GM18870 (cell line): ENCODE data around the gene BBX.

ENCODE experiments used
- ATAC-seq: cut with Tn5 transposase; IDR thresholded peaks from one replicate; pipeline ENCODE4 v1.9.1; 2021; ENCODE audit warnings: moderate library complexity; ENCODE audit not compliant: unreplicated experiment

The BBX gene

DNA sequence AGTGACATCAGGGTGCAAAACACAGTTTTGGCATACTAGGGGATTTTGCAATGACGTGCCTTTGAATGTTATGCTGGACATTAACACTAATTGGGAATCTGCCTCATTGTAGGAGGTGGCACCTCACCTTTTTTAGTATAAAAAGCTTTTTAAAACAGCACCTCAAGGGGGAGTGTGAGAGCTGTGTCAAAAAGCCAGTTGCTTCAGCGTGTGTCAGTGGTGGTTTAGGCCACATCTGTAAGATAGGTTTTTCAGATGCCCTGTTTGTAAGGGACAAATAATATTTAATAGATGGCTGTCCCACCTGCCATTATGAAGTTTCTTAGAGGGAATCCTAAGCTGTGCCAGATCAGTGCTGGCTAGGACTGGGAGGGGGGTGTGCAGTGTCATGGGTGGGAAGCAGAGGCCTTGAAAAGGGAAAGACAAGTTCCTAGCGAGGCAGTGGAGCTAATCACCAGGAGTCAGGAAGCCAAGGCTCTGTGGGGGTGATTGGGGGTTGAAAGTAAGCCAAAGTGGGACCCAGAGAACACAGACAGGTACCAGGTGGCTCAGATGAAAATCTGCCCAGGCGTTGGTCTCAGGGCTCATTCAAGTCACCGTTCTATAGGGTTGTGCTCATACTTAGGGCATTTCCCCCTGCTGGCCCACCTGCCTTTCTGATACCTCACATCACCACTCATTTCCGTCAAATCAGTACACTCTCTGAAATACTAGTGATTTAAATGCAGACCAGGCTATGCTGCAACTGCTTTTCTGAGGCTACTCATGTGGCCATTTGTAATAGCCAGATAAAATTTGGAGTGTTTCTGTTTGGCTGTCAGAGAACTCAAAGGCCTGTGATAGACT, 120.5 kb downstream of the BBX start:
- no peak for ATAC-seq

GRCh38 chr3:107644631-107645030, 121.9 kb downstream of the BBX start:
- ATAC-seq = no peak

DNA sequence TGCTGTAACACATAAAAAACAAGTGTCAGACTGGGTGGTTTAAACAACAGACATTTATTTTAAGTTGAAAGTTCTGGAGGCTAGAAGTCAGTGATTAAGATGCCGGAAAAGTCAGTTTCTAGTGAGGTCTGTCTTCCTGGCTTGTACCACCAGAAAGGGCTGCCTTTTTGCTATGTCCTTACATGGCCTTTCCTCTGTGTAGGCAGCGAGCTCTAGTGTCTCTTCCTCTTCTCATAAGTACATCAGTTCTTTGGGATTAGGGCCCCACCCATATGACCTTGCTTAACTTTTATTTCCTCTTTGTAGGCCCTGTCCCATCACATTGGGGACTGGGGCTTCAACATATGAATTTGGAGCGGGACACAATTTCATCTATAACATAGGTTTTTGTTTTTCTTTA, 128.0 kb downstream of the BBX start:
- ATAC-seq = no peak

DNA sequence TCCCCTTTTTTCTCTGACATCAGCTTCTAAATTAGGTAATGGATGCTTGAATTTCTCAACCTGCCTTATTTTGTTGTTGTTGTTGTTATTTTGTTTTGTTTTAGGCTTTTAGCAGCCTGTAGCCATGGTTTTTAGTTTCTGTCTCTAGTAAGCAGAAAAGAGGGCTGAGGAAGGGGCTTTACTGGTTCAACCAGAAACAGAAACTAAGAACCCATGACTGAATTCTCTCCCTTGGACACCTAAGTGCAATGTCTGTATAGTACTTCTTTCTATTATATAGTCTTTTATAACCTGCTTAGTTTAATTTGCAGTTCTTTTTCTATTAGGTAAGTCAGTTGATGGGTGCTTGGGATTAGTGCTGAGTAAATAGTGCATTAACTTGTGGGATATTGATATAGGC, 129.0 kb downstream of the BBX start:
- ATAC-seq = peak; percentile 78

- no peak for ATAC-seq
Measured at GRCh38 chr3:107654218-107654617, 131.5 kb downstream of the BBX start.

DNA sequence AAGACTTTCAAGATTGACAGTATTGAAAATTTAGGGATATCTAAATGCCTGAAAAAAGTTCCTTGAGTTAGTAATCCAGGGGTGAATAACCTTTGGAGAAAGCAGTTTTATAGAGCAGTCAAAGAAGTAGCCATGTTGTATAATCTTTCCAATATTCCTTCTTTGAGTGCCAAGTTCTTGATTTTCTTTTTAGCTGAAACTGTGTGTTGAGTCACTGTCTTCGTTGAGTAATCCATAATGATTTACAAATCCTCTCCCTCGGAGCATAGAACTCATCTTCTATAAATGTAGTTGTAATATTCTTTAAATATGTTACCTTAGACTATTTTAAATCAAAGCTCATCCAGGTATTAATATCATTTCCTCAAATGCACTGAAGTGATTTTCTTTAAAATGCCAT, 135.2 kb downstream of the BBX start:
- no peak for ATAC-seq

DNA sequence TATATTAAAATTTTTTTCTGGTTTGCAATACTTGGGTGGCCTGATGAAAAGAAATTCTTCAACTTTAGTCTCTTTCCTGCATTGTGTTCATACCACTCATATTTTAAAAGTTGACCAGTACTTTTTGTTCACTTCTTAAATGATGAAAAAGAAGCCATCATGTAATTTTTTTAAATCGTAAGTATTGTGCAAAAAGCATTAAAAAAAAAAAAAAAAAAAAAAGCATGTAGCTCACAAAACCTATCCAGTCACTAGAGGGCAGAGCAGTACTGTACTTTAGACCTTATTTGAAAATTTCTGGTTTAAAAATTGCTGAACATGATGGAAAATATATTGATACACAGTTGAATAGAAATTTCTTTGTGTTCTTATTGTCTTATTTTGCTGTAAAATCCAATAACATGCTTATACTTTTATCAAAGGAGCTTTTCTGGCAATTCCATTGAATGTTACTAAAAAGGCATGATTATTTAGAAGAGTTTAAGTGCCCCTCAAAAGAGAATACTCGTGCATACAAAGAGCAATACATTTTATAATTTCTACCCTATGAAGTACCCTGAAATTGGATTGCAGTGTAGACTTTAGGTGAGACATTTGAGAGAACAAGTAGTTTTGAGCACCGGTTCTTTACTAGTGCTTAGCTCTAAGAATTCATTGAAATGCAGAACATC, 137.7 kb downstream of the BBX start:
- ATAC-seq = no peak

- ATAC-seq = peak; percentile 62
Measured at GRCh38 chr3:107661447-107662123, 138.8 kb downstream of the BBX start.

GRCh38 chr3:107662124-107662507, 139.4 kb downstream of the BBX start:
- ATAC-seq = no peak

GRCh38 chr3:107662586-107662985, 139.8 kb downstream of the BBX start:
- no peak for ATAC-seq

DNA sequence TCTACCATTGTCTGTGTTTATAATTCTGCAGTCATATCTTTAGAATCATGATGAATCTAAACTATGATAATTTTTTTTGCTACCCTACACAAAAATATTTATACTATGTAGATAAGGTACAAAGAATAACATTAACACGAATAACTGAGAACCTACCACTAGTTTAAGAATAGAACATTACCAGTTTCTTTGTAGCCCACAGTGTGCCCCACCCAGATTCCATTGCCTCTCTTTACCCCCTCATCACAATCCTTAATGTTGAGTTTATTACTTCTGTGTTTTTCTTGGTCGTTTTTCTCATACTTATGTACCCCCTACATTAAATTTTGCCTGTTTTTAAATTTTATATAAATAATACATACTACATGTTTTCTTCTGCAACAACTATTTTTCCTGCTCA, 140.5 kb downstream of the BBX start:
- ATAC-seq = no peak

DNA sequence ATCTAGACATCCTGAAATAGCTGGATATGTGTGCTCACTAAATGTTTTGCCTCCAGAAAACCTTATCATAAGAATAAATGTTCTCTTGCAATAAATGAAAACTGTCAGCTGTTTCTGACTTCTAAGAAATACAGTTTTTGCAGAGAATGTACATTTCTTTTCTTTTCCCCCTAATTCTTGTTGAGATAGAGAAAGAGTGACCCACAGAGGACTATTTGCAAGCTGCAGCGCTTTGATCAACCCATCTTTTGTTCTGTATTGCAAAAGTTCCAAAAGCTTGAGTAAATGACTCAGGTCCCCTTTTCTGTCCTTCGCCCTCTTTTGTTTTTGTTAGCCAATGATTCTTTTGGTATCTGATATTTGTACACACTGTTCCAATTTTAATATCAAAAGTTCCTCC, 141.9 kb downstream of the BBX start:
- no peak for ATAC-seq

DNA sequence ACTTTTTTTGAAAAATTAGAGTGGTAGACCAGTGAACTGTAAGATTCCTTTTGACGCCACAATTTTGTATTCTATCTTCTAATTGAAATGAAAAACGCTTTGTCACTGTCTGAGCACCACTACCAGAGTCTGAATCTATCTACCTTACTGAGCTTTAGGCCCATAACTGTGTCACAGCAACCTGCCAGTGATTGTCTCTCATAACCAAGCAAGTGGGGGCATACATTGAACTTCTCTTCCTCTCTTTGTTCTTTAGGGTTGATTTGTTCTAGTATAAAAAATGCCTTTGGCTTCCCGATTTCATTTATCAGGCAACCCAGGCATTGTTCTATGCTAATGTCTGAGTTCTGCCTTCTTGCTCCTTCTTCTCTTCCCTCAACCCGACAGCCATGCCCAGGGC, 142.6 kb downstream of the BBX start:
- ATAC-seq = no peak

DNA sequence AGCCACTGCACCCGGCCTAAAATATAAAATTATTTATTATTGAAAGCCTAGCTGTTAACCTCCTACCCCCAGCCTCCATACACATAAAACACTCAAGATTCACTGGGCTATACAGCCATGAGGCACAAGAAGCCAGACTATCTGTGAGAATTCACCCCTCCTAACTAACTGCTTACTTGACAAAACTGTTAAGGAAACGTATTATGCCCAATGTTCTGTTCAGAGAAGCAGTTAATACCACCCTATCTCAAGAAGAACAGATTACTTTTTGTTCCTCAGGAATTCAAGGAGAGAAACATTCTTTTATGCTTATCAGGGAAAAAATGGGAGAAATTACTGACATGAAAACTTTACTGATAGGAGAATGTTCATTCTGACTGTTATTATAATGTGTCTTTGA, 144.1 kb downstream of the BBX start:
- no peak for ATAC-seq

- ATAC-seq = no peak
Measured at GRCh38 chr3:107668416-107668815, 145.7 kb downstream of the BBX start.

DNA sequence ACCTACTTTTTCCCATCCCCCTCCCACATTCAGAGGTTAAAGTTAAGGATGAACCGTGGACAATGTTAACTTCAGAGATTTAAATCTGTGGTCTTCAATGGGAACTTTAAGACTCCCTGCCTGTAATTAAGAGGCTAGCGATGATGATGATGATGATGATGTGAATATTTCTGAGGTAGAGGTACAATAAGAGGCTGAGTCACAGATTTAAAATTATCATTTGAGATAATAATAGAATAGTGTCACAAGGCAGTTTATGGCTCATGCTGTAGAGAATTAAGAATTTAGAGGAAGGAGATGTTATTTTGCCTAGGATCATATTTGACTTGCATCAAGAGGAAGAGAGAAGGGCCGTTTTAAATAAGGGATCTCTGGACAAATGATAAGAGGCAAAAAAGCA, 146.2 kb downstream of the BBX start:
- no peak for ATAC-seq

GRCh38 chr3:107669669-107670068, 146.9 kb downstream of the BBX start:
- ATAC-seq = no peak

- ATAC-seq = no peak
Measured at GRCh38 chr3:107670986-107671385, 148.2 kb downstream of the BBX start.

- no peak for ATAC-seq
Measured at GRCh38 chr3:107674371-107674770, 151.6 kb downstream of the BBX start.

DNA sequence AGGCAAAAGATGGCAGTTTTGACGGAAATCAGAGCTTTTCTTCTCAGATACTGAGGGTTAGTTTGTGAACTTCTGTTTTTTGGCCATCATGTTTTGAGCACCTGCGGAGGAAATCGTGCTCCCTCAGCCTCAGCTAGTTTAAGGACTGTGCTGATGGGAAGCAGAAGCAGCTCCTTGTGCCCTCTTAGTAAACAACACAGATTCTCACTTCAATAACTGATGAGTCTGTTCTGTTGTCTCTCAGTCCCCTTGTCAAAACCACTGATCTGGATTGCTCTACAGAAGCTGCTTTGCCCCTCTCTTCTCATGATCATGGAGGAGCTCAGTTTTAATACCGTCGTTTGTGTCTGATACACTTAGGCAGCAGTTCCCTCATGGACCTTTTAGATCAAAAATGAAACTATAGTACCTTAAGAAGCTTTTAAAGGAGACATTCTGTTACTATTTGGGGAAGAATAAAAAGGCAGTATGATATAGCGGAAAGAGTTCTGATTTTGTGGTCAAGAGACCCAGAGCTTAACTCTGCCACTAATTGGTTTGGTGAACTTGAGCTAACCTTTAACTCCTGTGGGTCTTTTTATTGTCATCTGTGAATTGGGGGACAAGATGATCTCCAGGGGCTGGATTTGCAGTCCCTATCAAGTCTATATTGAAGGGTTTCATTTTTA, 152.6 kb downstream of the BBX start:
- no peak for ATAC-seq

DNA sequence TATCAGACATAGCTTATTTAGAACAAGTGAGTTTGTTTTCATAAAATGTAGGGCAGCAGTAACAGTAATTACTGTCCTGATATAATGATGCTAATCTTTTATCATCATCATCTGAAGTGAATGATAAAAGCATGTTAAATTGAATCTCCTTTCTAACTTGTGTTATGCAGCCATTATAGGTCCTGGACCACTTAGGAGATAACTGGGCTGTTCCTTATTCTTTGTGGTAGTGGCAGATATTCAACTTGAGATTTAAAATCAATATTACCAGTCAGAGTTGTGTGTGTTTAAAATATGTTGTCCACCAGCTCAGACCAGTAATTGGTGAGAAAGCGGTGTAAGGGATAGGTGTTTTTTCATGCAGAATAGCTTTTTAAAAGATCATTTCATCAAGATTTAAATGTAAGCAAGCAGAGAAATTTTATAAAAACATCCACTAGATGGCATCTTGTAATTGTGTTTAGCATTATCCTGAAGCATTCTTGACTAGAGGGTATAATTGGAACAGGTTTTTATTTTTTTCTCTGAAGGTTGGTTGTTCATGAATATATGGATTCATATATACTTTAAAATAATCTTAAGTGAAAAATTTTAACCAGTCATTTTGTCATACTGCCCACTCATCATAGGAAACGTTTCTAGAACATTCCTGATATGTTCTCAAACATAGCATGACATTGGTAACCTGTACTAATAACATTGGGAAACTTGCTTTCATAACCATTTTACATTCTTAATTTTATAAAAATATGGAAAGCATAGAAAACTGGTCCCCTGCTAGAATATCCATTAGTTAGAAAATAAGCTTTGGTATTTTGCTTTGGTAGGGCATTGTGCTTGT, 153.9 kb downstream of the BBX start:
- ATAC-seq = no peak
